ENCODE data around the gene ATL1.

- no peak for TF ChIP-seq ZNF843 (tag by site-specific recombination; IDR thresholded peaks at IDR 0.05)
- no peak for TF ChIP-seq ZNF112 (tag by site-specific recombination; IDR thresholded peaks at IDR 0.05)
- TF ChIP-seq ZBTB10 (tag by site-specific recombination; IDR thresholded peaks at IDR 0.05): no peak
- TF ChIP-seq BCL11A (tag by site-specific recombination; IDR thresholded peaks at IDR 0.05; ENCODE audit: low read depth): no peak
- no peak for TF ChIP-seq ZNF211 (tag by site-specific recombination; IDR thresholded peaks at IDR 0.05; ENCODE audit: low read depth)
- no peak for TF ChIP-seq ZNF560 (tag by site-specific recombination; IDR thresholded peaks at IDR 0.05; ENCODE audit: borderline replicate concordance)
- TF ChIP-seq CTCF (tag by site-specific recombination; IDR thresholded peaks at IDR 0.05): no peak
- TF ChIP-seq ZNF266 (tag by site-specific recombination; IDR thresholded peaks at IDR 0.05; ENCODE audit: low read depth): no peak
- no peak for TF ChIP-seq ZNF114 (tag by site-specific recombination; IDR thresholded peaks at IDR 0.05)
- no peak for TF ChIP-seq ZBTB8A (tag by site-specific recombination; IDR thresholded peaks at IDR 0.05)
- no peak for TF ChIP-seq ZNF18 (tag by site-specific recombination; IDR thresholded peaks at IDR 0.05)
- TF ChIP-seq ZBTB21 (tag by site-specific recombination; IDR thresholded peaks at IDR 0.05): no peak
- TF ChIP-seq MEIS1 (CRISPR knock-in tag; IDR thresholded peaks at IDR 0.05; ENCODE audit: borderline replicate concordance): no peak
Observed at GRCh38 chr14:50551877-50552276, 8.1 kb upstream of the ATL1 start.

Measured in HEK293 (cell line).